NCI-H1105 treated with DMSO at 0.1 percent for 48 hours (cell line): ENCODE measurements around the gene GSX1.

Experiments used
- DNase-seq: peaks from one replicate; lab custom pipeline; 2025; lab: John Stamatoyannopoulos, UW

Gene GSX1

DNA sequence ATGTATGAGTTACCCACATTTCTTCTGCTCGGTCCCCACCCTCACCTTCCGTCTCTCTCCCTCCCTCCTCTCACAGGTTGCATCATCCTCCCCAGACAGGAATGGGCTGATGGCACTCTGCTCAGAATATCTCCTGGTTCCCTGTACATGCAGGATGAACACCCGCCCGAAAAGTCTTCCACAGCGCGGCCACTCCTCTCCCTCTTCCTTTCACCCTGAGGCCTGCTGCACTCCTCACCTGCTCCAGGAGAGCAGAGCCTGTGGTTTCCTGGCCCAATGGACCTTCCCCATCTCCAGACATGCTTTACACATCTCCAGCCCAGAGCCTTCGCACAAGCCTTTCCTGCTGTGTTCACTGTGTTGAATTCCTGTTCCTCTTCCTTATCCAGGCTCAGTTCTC, 40.9 kb downstream of the GSX1 start:
- DNase-seq, result no peak

DNA sequence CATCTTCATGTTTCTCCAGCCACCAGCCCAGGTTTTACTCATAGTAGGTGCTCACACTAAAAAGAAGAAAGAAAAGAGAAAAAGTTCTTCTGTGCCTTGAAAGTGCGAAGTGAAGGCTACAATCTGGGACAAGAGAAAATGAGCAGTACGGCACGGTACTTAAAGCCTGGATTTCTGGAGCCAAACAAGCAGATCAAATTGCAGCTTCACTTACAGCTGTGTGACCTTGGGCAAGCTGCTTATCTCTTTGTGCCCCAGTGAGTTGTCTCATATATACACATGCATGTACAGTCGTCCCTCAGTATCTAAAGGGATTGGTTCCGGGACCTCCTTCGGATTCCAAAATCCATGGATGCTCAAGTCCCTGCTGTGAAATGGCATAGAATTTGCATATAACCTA, 41.8 kb downstream of the GSX1 start:
- no peak for DNase-seq

DNA sequence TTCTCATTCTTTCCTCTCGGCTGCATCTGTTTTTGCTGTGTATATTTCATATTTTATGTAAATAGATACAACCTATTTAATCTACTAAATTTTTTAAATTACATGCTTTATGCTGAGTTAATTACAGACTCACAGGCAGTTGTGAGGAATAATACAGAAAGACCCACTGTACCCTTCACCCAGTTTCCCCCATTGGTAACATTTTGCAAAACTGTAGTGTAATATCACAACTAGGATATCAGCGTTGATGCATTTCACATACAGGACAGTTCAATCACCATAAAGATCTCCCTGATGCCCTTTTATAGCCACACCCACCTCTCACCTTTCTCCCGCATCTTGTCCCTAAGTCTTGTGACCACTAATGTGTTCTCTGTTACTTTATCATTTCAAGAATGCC, 43.5 kb downstream of the GSX1 start:
- no peak for DNase-seq

DNA sequence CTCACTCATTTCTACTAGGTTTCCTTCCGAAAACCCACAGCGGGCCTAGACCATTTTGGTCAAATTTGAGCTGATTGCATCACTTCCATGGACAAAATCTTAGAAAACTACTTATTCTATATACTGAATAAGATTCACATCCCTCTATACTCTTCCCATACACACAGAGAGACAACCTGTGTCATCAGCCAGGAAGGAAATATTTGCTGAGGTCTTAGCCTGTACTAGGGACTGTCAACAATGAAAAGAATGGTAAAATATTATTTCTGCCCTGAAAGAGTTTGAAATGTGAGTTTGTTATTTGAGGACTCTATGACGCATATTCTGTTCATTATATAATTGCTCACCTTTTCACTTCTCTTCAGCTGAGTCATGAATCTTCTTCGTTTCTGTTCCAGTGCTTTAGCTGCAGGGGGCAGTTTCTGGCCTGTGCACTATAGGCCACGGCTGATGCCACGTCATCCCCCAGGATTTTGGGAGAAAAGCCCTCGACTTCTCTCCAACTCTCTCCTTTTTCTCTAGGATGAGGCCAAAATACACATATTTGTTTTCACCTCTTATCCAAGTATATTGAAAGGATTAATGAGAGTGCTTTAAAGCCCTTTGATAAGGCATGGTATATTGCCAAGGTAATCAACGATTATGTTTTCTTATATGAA, 47.7 kb downstream of the GSX1 start:
- no peak for DNase-seq

DNA sequence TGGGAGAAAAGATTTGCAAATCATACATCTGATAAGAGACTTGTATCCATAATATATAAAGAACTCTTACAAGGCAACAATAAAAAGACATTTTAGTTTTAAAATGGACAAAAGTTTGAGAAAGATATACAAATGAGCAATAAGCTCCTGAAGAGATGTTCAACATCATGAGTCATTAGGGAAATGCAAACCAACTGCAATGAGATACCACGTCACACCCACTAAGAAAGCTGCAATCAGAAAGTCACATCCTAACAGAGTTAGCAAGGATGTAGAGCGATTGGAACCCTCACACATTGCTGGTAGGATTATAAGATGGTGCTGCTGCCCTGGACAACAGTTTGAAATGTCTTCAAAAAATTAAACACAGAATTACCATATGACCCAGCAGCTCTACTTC, 50.3 kb downstream of the GSX1 start:
- no peak for DNase-seq
